Hematopoietic multipotent progenitor cell (in vitro differentiated cells): Measurements from ENCODE around the gene M1AP. TPM values are rescaled to one million over a fixed set of nuclear protein-coding genes. Genes with fewer than 3 reads are reported as not detected.

Experiments used
- DNase-seq, 3 donors: peaks; one replicate each; pipeline ENCODE4 v3.0.0-alpha.2; 2011 to 2015; ENCODE audit warnings: low read depth in 2 of 3, low spot score in 2 of 3
- total RNA-seq: library from RNA; depleted of rRNA; stranded (reverse); fragments of >200 nt; gene quantifications from one replicate; pipeline ENCODE4 v1.2.3, GENCODE V29; 2012

The M1AP gene
- total RNA-seq, 1 donor = 0.54 TPM

- no peak for DNase-seq
Observed at GRCh38 chr2:74599676-74600075, 48.5 kb downstream of the M1AP start.

- no peak for DNase-seq
Observed at GRCh38 chr2:74597410-74597809, 50.7 kb downstream of the M1AP start.

- DNase-seq = no peak
Observed at GRCh38 chr2:74596584-74596983, 51.5 kb downstream of the M1AP start.

- DNase-seq = no peak
Observed at GRCh38 chr2:74593826-74594772, 54.0 kb downstream of the M1AP start.

GRCh38 chr2:74588664-74589063 is 59.5 kb downstream of the M1AP start:
- no peak for DNase-seq

- peak; percentile 41 to 87 (median 73) for DNase-seq
Observed at GRCh38 chr2:74587664-74588277, 60.4 kb downstream of the M1AP start.

GRCh38 chr2:74585406-74586185 is 62.5 kb downstream of the M1AP start:
- peak in 1 of 3 donors; percentile 23 for DNase-seq

GRCh38 chr2:74584088-74584645 is 64.0 kb downstream of the M1AP start:
- DNase-seq = no peak

- no peak for DNase-seq
Observed at GRCh38 chr2:74583504-74583903, 64.6 kb downstream of the M1AP start.

- no peak for DNase-seq
Observed at GRCh38 chr2:74582184-74582583, 65.9 kb downstream of the M1AP start.

- DNase-seq = no peak
Observed at GRCh38 chr2:74581463-74581862, 66.7 kb downstream of the M1AP start.

GRCh38 chr2:74578408-74578807 is 69.7 kb downstream of the M1AP start:
- no peak for DNase-seq

- DNase-seq = peak in 1 of 3 donors; percentile 26
Observed at GRCh38 chr2:74577448-74577847, 70.7 kb downstream of the M1AP start.

- DNase-seq = peak in 2 of 3 donors; percentile 70 to 80
Observed at GRCh38 chr2:74576863-74577229, 71.3 kb downstream of the M1AP start.

GRCh38 chr2:74576211-74576862 is 71.8 kb downstream of the M1AP start:
- DNase-seq = no peak

GRCh38 chr2:74575320-74575719 is 72.8 kb downstream of the M1AP start:
- no peak for DNase-seq

GRCh38 chr2:74573747-74574562 is 74.2 kb downstream of the M1AP start:
- peak in 2 of 3 donors; percentile 43 to 53 for DNase-seq

- no peak for DNase-seq
Observed at GRCh38 chr2:74572178-74572925, 75.8 kb downstream of the M1AP start.

GRCh38 chr2:74571058-74571457 is 77.1 kb downstream of the M1AP start:
- no peak for DNase-seq
